HepG2 (cell line): ENCODE measurements around the gene ODC1. TPM values are rescaled to one million over a fixed set of nuclear protein-coding genes. Genes with fewer than 3 reads are reported as not detected.

Source experiments
- GTF2F1 ChIP-seq: fragments of 150-350 bp; IDR thresholded peaks from 2 replicates; pipeline ENCODE4 v1.6.1; 2014; ENCODE audit warnings: low read length
- HNRNPLL ChIP-seq: fragments of 200-400 bp; formaldehyde crosslinking; IDR thresholded peaks from 2 replicates; pipeline ENCODE4 v1.6.1; 2017; ENCODE audit warnings: mild to moderate bottlenecking, low read depth, low read length; ENCODE audit not compliant: poor library complexity, severe bottlenecking
- KDM5B ChIP-seq: sonication (generic); formaldehyde crosslinking; IDR thresholded peaks from 2 replicates; pipeline ENCODE4 v1.4.0; 2020; ENCODE audit warnings: missing genetic modification reagents, mild to moderate bottlenecking, borderline replicate concordance
- KLF15 ChIP-seq: sonication (generic); formaldehyde crosslinking; IDR thresholded peaks from 2 replicates; pipeline ENCODE4 v1.8.1; 2023; ENCODE audit warnings: borderline replicate concordance, mild to moderate bottlenecking, inconsistent platforms, missing genetic modification reagents, mixed read lengths
- NFRKB ChIP-seq: fragments of 450-650 bp; IDR thresholded peaks from 2 replicates; pipeline ENCODE4 v1.6.1; 2017
- PHF5A ChIP-seq: IDR thresholded peaks from one replicate; pipeline ENCODE4 v1.6.1; 2018; ENCODE audit warnings: low read depth, missing genetic modification reagents; ENCODE audit not compliant: unreplicated experiment
- REPIN1 ChIP-seq: sonication (generic); formaldehyde crosslinking; IDR thresholded peaks from 2 replicates; pipeline ENCODE4 v1.8.0; 2022; ENCODE audit warnings: missing genetic modification reagents, low read depth, mild to moderate bottlenecking, borderline replicate concordance
- RFXANK ChIP-seq: IDR thresholded peaks from 2 replicates; pipeline ENCODE4 v1.6.1; 2016
- SAP130 ChIP-seq: IDR thresholded peaks from 2 replicates; pipeline ENCODE4 v1.6.1; 2016; ENCODE audit warnings: low read depth
- SIN3B ChIP-seq: fragments of 150-350 bp; IDR thresholded peaks from 2 replicates; pipeline ENCODE4 v1.6.1; 2014; ENCODE audit warnings: low read length
- SRSF9 ChIP-seq: fragments of 200-400 bp; formaldehyde crosslinking; IDR thresholded peaks from 2 replicates; pipeline ENCODE4 v1.6.1; 2018; ENCODE audit warnings: borderline replicate concordance, mild to moderate bottlenecking, low read depth, low read length; ENCODE audit not compliant: insufficient read depth, poor library complexity, severe bottlenecking
- TBX3 ChIP-seq: fragments of 450-650 bp; IDR thresholded peaks from 2 replicates; pipeline ENCODE4 v1.6.1; 2017; ENCODE audit warnings: antibody characterized with exemption, mild to moderate bottlenecking, inconsistent platforms, borderline replicate concordance
- YY1 ChIP-seq: IDR thresholded peaks from 2 replicates; pipeline ENCODE4 v1.6.1; 2011; ENCODE audit warnings: low read length, low read depth, moderate library complexity, mild to moderate bottlenecking; ENCODE audit not compliant: insufficient read depth, insufficient replicate concordance
- ZBTB38 ChIP-seq: sonication (generic); formaldehyde crosslinking; IDR thresholded peaks from 2 replicates; pipeline ENCODE4 v1.5.1; 2020; ENCODE audit warnings: mild to moderate bottlenecking, missing genetic modification reagents
- ZNF124 ChIP-seq: sonication (generic); formaldehyde crosslinking; IDR thresholded peaks from 2 replicates; pipeline ENCODE4 v1.4.0; 2020; ENCODE audit warnings: missing genetic modification reagents
- ZNF143 ChIP-seq: sonication (generic); formaldehyde crosslinking; IDR thresholded peaks from 2 replicates; pipeline ENCODE4 v1.4.0; 2020; ENCODE audit warnings: missing genetic modification reagents
- ZNF543 ChIP-seq: sonication (generic); formaldehyde crosslinking; IDR thresholded peaks from 2 replicates; pipeline ENCODE4 v1.4.0; 2020; ENCODE audit warnings: mild to moderate bottlenecking, missing genetic modification reagents
- ZNF563 ChIP-seq: sonication (generic); formaldehyde crosslinking; IDR thresholded peaks from 2 replicates; pipeline ENCODE4 v1.8.0; 2022; ENCODE audit warnings: mild to moderate bottlenecking, moderate library complexity, missing genetic modification reagents
- ZNF614 ChIP-seq: IDR thresholded peaks from 2 replicates; pipeline ENCODE4 v1.6.1; 2018; ENCODE audit warnings: missing biosample characterization, missing genetic modification reagents, inconsistent platforms, borderline replicate concordance
- ZNF746 ChIP-seq: sonication (generic); formaldehyde crosslinking; IDR thresholded peaks from 2 replicates; pipeline ENCODE4 v1.8.0; 2022; ENCODE audit warnings: mild to moderate bottlenecking, missing genetic modification reagents
- polyA plus RNA-seq, 8 experiments: library from polyadenylated mRNA; depleted of rRNA in 3 of 8; stranded (reverse) in 7 of 8; unstranded in 1 of 8; fragments of >200 nt; fragmentation: Illumina TruSeq in 4 of 8; extraction: Trizol in 4 of 8; gene quantifications; 2 replicates each; pipeline versions ENCODE4 v1.2.1 to v1.2.3, GENCODE V29; 2011 to 2016; ENCODE audit warnings: low read depth in 4 of 8, missing spikeins in 1 of 8, mixed read lengths in 1 of 8; ENCODE audit not compliant: insufficient read depth in 1 of 8
- total RNA-seq, 5 experiments: library from RNA; depleted of rRNA; stranded (reverse); fragments of >200 nt; fragmentation: Illumina TruSeq; extraction: Trizol; gene quantifications; 2 replicates each; pipeline ENCODE4 v1.2.3, GENCODE V29; 2016; ENCODE audit warnings: low read depth in 1 of 5
- TF ChIP-seq, protein P1 (sequence below): sonication (generic); formaldehyde crosslinking; IDR thresholded peaks from 2 replicates; pipeline ENCODE4 v1.4.0; 2020; ENCODE audit warnings: missing genetic modification reagents
- TF ChIP-seq, protein P2 (sequence below): sonication (generic); formaldehyde crosslinking; IDR thresholded peaks from 2 replicates; pipeline ENCODE4 v1.4.0; 2020; ENCODE audit warnings: missing genetic modification reagents, mild to moderate bottlenecking, borderline replicate concordance
- TF ChIP-seq, protein P3 (sequence below): fragments of 450-650 bp; IDR thresholded peaks from 2 replicates; pipeline ENCODE4 v1.6.1; 2017

The ODC1 gene
- total and polyA plus RNA-seq, 2 of the 13 experiments (the other 11 are each of a cell fraction or from before 2014, with no cell fraction given), result 142 to 371 TPM

DNA sequence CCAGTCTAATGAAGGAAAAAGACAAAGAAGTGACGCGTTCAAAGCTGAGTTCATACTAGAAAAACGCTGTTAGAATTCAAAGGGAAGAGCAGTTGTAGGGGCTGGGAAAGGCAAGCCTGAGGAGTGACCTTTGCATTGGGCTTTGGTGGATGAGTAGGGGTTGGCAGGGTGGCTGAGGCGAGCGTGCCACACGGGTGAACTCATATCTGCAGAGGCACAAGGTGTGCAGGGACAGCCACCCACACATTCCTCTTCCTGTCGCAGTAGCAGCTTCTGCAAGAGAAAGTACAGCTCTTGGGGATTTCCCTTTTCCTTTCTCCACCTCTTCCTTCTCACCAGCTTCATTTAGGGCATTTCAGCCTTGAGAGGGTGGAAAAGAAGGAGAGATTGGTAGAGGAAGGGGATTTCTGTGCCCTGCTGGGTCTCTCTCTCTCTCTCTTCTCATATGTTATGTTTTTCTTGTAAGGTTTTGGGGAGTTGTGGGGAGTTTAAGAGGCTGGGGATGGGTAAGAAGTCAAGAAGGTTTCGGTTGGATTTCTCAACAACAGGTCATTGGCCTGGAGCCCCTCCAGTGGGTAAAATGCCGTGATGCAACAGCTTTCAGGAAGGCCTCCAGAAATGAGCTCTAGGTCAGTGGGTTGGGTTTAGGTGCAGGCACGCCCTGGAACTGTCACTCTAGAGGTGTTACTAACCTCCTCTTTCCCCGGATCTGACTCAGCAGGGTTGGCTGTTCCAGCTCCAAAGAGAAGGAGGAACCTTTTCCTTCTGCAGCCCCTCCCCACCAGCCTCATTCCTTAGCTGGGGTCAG lies 40.1 kb downstream of the ODC1 start (continued):
- TF ChIP-seq, protein P1, sequence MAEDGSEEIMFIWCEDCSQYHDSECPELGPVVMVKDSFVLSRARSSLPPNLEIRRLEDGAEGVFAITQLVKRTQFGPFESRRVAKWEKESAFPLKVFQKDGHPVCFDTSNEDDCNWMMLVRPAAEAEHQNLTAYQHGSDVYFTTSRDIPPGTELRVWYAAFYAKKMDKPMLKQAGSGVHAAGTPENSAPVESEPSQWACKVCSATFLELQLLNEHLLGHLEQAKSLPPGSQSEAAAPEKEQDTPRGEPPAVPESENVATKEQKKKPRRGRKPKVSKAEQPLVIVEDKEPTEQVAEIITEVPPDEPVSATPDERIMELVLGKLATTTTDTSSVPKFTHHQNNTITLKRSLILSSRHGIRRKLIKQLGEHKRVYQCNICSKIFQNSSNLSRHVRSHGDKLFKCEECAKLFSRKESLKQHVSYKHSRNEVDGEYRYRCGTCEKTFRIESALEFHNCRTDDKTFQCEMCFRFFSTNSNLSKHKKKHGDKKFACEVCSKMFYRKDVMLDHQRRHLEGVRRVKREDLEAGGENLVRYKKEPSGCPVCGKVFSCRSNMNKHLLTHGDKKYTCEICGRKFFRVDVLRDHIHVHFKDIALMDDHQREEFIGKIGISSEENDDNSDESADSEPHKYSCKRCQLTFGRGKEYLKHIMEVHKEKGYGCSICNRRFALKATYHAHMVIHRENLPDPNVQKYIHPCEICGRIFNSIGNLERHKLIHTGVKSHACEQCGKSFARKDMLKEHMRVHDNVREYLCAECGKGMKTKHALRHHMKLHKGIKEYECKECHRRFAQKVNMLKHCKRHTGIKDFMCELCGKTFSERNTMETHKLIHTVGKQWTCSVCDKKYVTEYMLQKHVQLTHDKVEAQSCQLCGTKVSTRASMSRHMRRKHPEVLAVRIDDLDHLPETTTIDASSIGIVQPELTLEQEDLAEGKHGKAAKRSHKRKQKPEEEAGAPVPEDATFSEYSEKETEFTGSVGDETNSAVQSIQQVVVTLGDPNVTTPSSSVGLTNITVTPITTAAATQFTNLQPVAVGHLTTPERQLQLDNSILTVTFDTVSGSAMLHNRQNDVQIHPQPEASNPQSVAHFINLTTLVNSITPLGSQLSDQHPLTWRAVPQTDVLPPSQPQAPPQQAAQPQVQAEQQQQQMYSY (CRISPR knock-in tag), result 0 out of 2 replicates have a peak, but pooled peaks have one; percentile 75
- 0 out of 2 replicates have a peak, but pooled peaks have one; percentile 16 for TF ChIP-seq KDM5B (CRISPR knock-in tag)
- no peak for TF ChIP-seq NFRKB
- TF ChIP-seq YY1, result peak; percentile 30
- 0 out of 2 replicates have a peak, but pooled peaks have one; percentile 51 for TF ChIP-seq ZNF543
- no peak for TF ChIP-seq ZNF614 (CRISPR knock-in tag)
- TF ChIP-seq ZNF143, result no peak
- no peak; the same call in 1 of the 2 replicates for TF ChIP-seq ZNF124 (CRISPR knock-in tag)
- TF ChIP-seq KLF15 (CRISPR knock-in tag), result no peak
- no peak for TF ChIP-seq ZNF746
- TF ChIP-seq SAP130 (CRISPR knock-in tag), result peak; percentile 80
- TF ChIP-seq ZBTB38, result no peak
- no peak for TF ChIP-seq PHF5A (CRISPR knock-in tag)
- TF ChIP-seq SRSF9, result no peak
- no peak for TF ChIP-seq REPIN1 (CRISPR knock-in tag)
- TF ChIP-seq, protein P2, sequence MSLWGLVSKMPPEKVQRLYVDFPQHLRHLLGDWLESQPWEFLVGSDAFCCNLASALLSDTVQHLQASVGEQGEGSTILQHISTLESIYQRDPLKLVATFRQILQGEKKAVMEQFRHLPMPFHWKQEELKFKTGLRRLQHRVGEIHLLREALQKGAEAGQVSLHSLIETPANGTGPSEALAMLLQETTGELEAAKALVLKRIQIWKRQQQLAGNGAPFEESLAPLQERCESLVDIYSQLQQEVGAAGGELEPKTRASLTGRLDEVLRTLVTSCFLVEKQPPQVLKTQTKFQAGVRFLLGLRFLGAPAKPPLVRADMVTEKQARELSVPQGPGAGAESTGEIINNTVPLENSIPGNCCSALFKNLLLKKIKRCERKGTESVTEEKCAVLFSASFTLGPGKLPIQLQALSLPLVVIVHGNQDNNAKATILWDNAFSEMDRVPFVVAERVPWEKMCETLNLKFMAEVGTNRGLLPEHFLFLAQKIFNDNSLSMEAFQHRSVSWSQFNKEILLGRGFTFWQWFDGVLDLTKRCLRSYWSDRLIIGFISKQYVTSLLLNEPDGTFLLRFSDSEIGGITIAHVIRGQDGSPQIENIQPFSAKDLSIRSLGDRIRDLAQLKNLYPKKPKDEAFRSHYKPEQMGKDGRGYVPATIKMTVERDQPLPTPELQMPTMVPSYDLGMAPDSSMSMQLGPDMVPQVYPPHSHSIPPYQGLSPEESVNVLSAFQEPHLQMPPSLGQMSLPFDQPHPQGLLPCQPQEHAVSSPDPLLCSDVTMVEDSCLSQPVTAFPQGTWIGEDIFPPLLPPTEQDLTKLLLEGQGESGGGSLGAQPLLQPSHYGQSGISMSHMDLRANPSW (CRISPR knock-in tag), result no peak
- no peak for TF ChIP-seq HNRNPLL
- TF ChIP-seq ZNF563 (CRISPR knock-in tag), result no peak
- TF ChIP-seq TBX3, result 0 out of 2 replicates have a peak, but pooled peaks have one; percentile 6
- TF ChIP-seq GTF2F1, result no peak
- TF ChIP-seq RFXANK (CRISPR knock-in tag), result no peak
- TF ChIP-seq, protein P3, sequence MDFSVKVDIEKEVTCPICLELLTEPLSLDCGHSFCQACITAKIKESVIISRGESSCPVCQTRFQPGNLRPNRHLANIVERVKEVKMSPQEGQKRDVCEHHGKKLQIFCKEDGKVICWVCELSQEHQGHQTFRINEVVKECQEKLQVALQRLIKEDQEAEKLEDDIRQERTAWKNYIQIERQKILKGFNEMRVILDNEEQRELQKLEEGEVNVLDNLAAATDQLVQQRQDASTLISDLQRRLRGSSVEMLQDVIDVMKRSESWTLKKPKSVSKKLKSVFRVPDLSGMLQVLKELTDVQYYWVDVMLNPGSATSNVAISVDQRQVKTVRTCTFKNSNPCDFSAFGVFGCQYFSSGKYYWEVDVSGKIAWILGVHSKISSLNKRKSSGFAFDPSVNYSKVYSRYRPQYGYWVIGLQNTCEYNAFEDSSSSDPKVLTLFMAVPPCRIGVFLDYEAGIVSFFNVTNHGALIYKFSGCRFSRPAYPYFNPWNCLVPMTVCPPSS, result no peak
- TF ChIP-seq SIN3B, result no peak
